Activated T-cell treated with anti-CD3 and anti-CD28 coated beads for 4 hours (primary cell): ENCODE results near the gene ZNRF1.
"Not testable (repeated sequence)": the region's sequence is repeated elsewhere in the genome, so short reads cannot be mapped to it uniquely, and the experiment has no call there.

ENCODE experiments used
- DNase-seq: peaks from one replicate; pipeline ENCODE4 v3.0.0-alpha.2; 2020

The ZNRF1 gene

DNA sequence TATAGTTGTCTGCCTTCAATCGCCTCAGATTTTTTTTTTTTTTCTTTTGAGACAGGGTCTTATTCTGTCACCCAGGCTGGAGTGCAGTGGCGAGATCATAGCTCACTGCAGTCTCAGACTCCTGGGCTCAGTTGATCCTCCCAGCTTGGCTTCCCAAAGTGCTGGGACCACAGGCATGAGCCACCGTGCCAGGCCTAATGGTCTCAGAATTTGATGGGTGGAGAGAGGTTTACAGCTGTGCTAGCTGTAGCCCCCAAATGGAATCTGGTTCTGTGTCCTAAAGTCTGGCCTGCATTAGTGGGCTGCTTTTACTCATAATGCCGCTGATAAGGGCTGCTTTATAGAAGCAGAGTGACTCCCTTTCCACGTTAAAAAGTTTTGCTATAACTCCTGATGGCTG is 5.1 kb downstream of the ZNRF1 start:
- no peak for DNase-seq

DNA sequence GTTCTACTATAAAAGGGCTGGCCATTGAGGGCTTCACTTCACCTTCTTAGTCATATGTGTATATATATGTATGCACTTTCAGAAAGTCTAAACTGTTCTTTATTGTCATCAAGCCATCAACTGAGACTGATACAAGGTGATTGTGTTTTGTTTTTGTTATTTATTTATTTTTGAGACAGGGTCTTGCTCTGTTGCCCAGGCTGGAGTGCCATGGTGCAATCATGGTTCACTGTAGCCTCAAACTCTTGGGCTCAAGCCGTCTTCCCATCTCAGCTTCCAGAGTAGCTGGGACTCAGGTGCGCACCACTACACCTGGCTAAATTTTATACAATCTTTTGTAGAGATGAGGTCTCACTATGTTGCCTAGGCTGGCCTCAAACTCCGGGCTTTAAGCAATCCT is 5.6 kb downstream of the ZNRF1 start:
- no peak for DNase-seq

DNA sequence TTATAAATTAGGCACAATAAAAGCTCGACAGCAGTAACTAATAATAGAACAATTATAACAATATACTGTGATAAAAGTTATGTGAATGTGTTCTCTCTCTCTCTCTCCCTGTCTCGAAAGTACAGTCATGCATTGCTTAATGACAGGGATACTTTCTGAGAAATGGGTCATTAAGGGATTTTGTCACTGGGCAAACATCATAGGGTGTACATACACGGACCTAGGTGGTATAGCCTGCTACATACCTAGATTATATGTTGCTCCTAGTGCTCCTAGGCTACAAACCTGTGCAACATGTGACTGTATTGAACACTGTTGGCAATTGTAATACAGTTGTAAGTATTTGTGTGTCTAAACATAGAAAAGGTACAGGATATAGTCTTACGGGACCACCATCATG is 6.9 kb downstream of the ZNRF1 start:
- DNase-seq = no peak

DNA sequence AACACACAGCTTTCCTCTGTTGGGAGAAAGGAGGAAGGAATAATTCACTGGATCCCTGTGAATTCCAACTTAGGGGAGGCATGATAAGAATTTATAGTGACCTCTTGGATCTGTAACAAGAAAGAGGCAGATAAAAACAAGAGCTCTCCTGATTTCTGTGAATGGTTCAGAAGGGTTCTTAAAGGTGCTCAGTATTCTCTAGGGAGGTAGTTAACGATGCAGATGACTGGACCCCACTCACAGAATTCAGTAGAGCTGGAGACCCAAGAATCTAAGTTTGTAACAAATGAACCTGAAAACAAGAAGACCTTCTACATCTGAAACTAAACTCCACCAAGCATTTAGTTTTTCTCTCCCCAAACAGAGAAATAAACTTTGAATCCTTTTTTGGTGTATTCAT is 8.6 kb downstream of the ZNRF1 start:
- no peak for DNase-seq

DNA sequence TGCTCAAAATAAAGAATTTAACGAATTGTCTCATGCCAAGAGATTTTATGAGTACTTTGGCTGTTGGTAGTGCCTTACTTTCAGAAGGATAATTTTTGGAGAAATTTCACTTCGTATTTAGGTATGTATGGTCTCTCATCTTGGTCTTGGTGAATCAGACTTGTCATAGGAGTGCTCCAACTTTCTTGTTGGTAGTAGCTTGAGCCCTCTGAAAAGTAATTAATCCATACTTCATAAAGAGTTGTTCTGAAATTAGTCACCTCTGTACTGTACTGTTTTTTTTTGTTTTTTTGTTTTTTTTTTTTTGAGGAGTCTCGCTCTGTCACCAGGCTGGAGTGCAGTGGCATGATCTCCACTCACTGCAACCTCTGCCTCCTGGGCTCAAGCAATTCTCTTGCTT is 11.6 kb downstream of the ZNRF1 start:
- DNase-seq = no peak

DNA sequence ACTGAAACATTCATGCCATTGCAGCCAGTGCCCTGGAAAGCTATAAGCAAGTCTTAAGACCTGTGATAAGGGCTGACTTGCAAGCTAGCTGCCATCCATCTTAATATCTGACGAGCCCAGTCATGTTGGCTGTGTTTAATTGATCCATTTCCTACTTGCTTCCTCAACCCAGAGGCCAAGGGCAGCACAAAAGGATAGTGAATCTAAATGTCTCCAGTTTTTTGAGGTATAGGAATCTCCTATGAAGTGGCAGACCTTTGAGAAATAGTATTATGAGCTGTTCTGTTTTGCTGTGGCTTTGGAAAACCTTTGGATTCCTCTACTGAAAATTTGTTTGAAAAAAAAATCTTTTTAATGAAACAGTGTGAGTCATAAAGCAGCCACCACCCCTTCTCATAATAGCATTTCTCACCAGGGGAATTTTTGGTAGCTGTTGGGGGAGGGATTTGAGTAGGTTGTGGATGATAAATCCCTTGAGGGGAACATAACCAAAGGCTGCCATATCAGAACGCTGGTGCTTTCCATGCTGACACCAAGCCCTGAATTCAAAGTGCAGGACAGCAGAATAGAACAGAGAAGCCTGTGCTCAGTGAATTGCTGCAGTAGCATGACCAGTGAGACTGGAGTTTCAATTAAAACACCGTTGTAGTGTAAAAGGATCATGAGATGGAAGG is 12.9 kb downstream of the ZNRF1 start:
- peak; percentile 40 for DNase-seq

DNA sequence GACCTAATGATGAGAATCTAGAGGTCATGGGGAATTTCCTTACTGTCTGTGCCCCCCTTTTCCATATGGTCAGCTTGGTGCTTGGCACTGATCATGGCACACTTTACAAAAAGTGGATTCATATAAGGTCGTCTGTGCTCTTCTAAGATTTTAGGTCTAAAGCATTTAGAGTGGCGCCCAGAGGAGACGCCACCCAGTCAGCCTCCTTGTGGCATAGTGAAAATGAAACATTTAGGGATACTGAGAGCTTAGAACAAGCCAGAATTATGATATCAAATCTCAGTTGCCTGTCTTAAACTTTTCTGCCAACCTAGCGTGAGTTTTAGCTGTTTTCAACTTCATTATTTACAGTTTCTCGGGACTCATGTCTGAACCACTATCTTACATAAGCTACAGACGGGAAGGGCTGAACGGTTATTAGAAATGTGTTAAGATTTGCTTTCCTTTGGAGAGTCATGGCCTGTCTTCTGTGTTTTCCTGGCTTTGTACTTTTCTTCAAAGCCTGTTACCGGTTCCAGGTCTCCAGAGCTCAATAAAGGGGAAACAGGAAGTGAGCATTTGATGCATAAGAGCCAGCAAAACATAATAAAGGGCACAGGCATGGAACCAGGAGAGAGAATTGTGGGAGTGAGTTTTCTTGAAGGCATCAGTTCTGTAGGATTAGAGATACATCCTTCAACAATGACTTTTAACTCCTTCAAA is 13.7 kb downstream of the ZNRF1 start:
- no peak for DNase-seq

DNA sequence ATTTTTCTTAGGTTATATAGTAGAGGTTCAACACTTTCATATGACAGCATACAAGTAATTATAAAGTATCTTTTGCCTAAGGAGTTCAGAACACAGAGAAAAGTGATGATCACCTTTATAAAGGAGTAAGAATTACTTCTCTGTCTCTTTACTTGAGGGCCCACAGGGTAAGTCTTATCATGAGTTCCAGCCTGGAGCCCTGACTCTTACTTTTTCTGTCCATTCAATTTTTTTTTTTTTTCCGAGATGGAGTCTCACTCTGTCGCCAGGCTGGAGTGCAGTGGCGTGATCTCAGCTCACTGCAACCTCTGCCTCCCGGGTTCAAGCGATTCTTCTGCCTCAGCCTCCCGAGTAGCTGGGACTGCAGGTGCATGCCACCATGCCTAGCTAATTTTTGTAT is 14.3 kb downstream of the ZNRF1 start:
- not testable (repeated sequence) for DNase-seq

DNA sequence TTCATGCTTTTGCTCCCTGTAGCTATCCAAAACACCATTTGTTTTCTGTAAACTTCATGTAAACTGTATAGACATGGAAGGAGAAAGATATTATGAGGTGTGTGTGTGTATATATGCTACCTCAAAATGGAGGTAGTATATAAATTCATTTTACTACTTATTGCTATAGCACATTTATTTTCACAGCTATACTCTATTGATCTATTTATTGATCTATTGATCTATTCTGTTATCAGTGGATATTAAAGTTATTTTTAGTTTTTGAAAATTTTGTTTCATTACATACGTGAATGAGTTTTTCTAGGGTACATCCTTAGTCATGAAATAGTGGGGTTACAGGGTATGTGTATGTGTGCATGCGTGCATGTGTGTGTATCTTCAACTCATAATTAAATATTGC is 15.5 kb downstream of the ZNRF1 start:
- DNase-seq = no peak

DNA sequence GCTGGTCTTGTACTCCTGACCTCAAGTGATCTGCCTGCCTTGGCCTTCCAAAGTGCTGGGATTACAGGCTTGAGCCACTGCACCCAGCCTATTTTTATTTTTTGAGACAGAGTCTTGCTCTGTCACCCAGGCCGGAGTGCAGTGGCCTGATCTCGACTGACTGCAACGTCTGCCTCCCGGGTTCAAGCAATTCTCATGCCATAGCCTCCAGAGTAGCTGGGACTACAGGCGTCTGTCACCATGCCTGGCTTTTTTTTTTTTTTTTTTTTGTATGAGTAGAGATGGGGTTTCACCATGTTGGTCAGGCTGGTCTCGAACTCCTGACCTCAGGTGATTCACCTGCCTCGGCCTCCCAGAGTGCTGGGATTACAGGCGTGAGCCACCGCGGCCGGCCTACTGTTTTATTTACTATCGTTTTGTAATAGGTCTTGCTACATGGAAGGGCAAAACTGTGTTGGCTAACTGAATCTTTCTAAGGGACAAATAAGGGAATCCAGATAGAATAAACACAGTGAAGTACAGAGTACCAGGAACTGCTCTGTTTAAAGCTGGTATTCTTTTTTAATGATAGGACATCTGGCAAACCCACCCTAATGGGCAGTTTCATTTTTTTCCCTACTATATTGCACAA is 17.7 kb downstream of the ZNRF1 start:
- DNase-seq = not testable (repeated sequence)

DNA sequence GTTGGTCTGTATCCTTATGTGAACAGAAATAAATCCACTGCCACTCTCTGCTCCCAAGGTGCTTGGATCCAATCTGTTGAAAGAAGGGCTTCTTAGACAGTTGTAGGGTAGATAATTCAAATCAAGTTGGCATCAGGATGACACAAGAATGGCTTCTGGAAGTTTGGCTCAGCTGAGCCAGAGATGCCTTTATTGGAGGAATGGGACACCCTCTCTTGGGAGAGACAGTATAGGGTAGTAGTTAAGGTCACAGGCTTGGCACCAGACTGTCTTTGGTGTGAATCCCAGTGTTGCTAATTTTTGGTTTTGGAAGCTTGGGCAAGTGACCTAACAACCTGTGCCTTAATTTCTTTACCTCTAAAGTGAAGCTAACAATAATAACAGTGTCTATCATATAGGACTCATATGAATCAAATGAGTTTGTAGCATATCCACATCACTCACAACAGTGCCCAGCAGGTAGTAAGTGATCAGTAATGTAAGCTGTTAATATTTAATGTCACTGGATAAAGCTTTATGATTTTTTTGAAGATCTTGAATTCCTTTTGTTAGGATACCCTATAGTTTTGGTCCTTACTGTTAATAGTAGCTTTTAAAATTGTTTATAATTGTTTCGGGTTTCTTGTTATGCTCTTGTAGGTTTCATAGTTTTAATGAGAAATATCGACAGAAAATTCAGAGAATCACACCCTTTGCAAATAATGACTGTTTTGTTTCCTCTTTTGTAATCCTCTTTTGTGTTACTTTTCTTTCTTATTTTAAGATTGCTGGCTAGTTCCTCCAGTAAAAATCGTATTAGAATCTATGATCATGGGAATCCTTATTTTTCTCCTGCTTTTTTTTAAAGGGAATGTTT is 19.1 kb downstream of the ZNRF1 start:
- no peak for DNase-seq

DNA sequence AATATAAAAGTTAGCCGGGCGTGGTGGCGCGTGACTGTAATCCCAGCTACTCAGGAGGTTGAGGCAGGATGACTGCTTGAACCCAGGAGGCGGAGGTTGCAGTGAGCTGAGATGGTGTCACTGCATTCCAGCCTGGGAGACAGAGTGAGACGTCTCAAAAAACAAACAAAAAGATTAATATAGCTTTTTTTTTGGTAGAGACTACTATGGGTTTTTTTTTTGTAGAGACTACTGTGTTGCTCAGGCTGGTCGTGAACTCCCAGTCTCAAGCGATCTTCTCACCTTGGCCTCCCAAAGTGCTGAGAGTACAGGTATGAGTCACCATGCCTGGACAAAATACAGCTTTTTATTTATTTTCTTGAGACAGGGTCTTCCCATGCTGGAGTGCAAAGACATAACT is 20.2 kb downstream of the ZNRF1 start:
- no peak for DNase-seq

DNA sequence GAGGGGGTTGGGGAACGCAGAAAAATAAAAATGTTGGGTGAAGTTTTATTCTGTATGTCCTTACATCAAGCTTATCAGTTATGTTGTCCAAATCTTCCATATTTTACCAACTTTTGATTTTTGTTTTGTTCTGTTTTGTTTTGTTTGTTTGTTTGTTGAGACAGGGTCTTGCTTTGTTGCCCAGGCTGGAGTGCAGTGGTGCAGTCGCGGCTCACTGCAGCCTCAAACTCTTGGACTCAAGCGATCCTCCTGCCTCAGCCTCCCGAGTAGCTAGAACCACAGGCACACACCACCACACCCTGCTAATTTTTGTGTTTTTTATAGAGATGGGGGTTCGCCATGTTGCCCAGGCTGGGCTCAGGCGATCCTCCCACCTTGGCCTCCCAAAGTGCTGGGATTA is 20.8 kb downstream of the ZNRF1 start:
- DNase-seq = no peak

DNA sequence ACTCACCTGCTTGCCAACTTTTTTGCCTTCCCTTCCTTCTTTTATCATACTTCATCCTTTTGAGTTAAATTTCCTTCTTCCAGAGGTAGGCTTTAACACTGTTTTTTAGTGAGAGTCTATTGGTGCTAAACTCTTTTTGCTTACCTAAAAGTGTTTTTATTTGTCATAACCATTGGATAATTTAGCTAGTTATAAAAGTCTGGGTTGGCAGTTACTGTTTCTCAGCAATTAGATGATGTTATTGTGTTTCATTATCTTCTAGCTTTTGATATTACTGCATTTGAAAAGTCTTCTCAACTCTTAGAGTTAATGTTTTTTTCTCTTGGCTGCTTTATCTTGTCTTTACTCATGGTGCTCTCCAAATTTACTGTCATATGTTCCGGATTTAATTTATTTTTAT is 22.6 kb downstream of the ZNRF1 start:
- no peak for DNase-seq

DNA sequence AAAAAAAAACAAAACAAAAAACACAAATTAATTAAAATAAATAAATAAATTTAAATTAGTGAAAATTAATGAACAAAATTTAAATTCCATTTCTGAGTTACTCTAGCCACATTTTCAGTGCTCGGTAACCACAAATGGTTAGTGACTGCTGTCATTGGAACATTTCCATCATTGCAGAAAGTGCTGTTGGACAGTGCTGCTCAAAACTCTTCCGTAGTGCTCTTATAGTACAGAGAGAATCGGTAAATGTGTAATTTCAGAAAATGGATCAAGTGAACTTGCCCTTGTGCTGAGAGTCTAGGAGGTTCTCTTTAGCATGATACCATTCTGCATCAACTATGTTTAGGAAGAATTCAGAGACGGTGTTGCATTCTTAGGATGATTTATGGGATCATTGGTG is 23.7 kb downstream of the ZNRF1 start:
- DNase-seq = no peak

DNA sequence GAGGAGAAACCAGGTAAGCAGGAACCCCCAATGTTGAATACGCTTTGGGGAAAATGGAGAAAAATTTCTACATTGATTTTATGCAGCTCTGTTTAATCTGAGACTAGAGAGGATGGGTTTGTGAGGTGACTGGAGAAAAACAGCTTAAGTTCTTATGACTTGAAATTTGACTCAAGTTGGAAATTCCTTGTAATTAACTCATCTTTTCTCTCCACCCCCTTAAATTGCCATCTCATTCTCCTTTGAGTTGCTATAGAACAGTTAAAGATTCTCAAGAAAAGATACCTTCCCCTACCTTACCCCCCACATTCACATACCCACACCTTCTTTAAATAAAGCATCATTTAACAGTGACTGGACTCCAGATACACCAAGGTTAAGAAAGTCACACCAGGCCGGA is 24.2 kb downstream of the ZNRF1 start:
- no peak for DNase-seq

DNA sequence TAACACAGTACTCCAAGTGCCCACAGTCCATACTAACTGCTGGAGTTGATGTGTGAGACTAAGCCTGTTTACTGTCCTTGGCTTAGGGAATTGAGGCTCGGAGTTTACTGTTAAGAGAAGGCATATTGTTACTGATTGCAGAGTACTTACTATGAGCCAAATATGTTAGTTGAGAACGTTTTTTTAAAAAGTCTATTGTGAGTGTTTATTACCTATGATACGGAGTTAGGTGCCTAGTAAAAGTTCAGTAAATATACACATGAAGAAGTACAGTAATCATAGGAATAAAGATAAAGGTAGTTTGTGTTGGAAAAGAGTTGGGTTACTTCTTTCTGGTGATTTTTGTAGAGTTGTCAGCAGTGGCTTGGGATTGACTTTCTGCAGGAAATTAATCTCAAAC is 25.4 kb downstream of the ZNRF1 start:
- DNase-seq = no peak

DNA sequence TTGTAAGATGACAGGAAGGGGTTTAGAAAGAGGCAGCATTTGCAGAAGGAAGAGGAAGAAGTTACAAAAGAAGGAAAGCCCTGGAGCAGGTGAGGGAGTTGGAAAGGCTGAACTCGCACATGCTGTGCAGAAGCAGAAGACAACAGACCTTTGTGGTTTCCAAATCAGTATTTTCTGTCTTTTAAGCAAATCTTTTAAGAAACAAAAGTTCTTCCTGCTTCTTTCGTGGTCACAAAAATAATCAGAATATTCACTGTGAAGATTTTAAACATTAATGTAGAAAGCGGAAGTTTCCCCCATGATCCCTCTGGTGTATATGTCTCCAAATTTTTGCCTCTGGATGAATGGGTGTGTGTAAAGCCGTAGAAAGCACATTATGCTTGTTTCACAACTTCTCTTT is 25.8 kb downstream of the ZNRF1 start:
- no peak for DNase-seq

DNA sequence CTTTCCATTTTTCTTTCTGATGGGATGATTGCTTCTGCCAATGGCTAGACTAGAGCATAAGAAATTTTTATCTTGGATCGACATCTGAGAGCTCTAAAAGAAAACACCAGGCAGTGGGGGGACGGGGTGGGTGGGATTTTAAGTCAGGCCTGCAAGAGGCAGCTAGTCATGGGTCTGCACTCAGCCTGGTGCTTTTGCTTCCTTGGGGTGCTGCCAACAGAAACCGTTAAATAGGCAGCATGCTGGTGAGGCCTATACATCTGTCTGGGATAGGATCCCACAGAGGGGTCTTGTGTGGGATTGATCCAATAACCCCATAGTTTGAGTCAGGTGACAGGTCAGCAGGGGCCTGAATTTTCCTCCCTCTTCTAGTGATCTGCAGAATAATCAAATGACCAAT is 26.9 kb downstream of the ZNRF1 start:
- DNase-seq = no peak

DNA sequence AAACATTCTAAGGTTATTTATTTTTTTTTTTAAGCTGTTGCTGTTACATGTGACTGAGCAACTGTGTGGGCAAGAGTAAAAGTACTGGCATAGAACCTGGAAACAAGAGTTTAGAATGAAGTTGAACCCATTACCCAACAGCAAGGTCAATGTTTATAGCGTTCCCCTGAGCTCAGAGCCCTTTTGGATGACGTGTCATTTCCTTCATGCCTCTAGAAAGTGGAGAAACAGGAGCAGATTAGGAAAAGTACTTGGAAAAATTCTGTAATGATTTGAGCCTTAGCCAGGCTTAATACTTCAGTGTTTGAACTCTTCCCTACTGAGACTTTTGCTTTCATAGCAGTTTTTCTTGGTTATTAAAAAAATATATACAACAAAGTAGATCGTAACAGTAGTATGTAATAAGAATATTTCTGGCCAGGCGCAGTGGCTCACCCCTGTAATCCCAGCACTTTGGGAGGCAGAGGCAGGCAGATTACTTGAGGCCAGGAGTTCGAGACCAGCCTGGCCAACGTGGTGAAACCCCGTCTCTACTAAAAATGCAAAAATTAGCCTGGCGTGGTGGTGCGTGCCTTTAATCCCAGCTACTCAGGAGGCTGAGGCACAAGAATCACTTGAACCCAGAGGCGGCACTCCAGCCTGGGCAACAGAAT is 27.5 kb downstream of the ZNRF1 start:
- not testable (repeated sequence) for DNase-seq

DNA sequence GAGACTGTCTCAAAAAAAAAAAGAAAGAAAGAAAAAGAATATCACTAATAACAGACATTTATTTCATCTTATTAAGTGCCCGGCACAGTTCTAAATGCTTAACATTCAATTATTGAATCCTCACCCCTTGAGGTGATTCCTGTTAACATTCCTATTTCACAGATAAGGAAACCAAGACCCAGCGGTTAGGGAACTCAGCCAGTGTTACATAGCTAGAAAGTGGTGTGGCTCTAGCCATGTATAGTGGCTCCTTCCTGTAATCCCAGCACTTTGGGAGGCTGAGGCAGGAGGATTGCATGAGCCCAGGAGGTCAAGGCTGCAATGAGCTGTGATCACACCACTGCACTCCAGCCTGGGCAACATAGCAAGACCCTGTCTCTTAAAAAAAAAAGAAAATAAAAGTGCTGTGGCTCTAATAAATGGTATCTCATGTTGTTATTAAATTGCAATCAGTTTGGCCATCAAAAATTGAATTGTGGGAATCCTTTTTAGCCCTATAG is 28.1 kb downstream of the ZNRF1 start:
- no peak for DNase-seq

DNA sequence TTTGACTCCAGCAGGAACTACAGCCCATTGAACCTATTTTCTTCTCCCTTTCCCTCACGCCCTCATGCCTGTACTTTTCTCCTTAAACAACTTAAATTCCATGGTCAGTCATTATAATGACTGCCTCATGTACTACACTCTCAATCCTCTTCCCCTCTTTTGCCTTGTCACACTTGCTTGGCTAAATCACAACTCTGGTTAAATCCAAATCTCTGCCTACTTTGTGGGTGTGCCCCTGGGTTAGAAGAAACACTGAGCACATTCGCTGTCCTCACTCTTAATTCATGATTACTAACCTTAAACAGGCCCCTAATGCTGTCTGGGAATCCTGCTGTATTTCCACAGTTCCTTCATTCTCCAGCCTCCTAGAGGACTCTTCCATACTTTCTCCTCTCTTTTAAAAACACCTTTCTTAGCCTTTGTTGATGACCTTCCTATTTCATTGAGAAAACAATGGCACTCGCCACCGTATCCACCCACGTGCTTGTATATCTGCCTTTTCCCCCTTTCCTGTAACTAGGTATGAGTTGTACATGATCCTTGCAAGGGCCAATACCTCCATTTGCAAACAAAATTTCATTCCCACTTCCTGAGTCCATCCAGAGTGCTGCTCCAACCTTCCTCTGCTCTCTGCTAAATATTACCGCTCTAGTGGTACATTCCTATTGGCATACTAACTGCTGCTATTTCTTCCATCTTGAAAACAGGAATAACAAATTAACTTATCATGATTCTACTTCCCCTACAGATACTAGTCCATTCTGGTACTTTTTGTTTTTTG is 28.9 kb downstream of the ZNRF1 start:
- no peak for DNase-seq
